ENCODE results near the gene ST8SIA6. TPM values are rescaled to one million over a fixed set of nuclear protein-coding genes. Genes with fewer than 3 reads are reported as not detected.
"Not testable (repeated sequence)": the region's sequence is repeated elsewhere in the genome, so short reads cannot be mapped to it uniquely, and the experiment has no call there.

The ST8SIA6 gene
- total RNA-seq, 1 donor from 2014 or later: 12.5 TPM

DNA sequence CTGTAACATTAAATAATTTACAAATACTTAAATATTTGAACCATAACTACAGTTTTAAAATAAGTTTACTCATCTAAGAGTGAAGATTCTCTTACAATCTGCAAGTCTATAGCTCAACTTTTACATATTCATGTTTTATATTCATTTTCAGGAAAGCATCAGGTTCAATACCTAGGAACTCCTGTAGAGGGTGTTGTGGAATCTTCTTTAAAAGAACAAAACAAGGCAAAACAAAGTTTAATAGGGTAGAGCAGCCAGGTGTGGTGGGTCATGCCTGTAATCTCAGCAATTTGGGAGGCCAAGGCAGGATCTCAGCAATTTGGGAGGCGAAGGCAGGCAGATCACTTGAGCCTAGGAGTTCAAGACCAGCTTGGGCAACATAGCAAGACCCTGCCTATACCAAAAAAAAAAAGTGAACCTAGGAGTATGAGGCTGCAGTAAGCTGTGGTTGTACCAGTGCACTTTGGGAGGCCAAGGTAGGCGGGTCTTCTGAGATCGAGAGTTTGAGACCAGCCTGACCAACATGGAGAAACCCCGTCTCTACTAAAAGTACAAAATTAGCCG is 45.1 kb downstream of the ST8SIA6 start:
- Histone ChIP-seq H3K36me3 (no peaks in the 10 kb centered on the region), H3K27me3 (ENCODE audit: low read depth) (no peaks in the 10 kb centered on the region), H3K9me3 (no peaks in the 10 kb centered on the region), H3K4me3 (no peak overlapping the region), H3K4me1 (no peaks in the 10 kb centered on the region), H3K27ac (no peak overlapping the region)
- intact Hi-C loops (cut with DNase I): no loop called here
- no peak for ATAC-seq
- no peak for DNase-seq
- TF ChIP-seq, protein P1, sequence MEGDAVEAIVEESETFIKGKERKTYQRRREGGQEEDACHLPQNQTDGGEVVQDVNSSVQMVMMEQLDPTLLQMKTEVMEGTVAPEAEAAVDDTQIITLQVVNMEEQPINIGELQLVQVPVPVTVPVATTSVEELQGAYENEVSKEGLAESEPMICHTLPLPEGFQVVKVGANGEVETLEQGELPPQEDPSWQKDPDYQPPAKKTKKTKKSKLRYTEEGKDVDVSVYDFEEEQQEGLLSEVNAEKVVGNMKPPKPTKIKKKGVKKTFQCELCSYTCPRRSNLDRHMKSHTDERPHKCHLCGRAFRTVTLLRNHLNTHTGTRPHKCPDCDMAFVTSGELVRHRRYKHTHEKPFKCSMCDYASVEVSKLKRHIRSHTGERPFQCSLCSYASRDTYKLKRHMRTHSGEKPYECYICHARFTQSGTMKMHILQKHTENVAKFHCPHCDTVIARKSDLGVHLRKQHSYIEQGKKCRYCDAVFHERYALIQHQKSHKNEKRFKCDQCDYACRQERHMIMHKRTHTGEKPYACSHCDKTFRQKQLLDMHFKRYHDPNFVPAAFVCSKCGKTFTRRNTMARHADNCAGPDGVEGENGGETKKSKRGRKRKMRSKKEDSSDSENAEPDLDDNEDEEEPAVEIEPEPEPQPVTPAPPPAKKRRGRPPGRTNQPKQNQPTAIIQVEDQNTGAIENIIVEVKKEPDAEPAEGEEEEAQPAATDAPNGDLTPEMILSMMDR (IDR thresholded peaks at IDR 0.05): peak; percentile 46

DNA sequence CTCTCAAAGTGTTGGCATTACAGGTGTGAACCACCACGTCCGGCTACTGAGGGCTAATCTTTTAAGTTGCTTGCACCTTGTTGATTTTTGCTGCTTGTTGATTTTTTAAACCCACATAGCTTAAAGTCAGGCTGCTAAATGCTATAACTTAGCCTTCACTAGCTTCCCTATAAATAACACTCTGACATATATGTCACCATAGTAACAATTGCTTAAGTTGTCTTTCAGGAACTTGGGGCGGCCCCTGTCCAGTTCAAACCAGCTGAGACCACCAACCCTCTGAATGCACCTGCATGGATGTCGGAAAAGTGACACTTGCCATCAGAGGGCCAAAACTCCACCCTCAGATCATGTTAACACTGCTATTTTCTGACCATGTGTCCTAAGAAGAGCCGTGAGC is 47.3 kb downstream of the ST8SIA6 start:
- DNase-seq (no peak), ATAC-seq (peak in 1 of 2 donors; percentile 11)
- H3K4me1 ChIP-seq: no peaks in the 10 kb centered on the region
- no peaks in the 10 kb centered on the region for H3K27me3 ChIP-seq (ENCODE audit: low read depth)
- TF ChIP-seq, protein P1 (IDR thresholded peaks at IDR 0.05): no peak
- H3K27ac ChIP-seq: no peak overlapping the region
- H3K9me3 ChIP-seq: no peaks in the 10 kb centered on the region
- no peaks in the 10 kb centered on the region for H3K36me3 ChIP-seq
- intact Hi-C loops (cut with DNase I): no loop called here
- H3K4me3 ChIP-seq: no peak overlapping the region

DNA sequence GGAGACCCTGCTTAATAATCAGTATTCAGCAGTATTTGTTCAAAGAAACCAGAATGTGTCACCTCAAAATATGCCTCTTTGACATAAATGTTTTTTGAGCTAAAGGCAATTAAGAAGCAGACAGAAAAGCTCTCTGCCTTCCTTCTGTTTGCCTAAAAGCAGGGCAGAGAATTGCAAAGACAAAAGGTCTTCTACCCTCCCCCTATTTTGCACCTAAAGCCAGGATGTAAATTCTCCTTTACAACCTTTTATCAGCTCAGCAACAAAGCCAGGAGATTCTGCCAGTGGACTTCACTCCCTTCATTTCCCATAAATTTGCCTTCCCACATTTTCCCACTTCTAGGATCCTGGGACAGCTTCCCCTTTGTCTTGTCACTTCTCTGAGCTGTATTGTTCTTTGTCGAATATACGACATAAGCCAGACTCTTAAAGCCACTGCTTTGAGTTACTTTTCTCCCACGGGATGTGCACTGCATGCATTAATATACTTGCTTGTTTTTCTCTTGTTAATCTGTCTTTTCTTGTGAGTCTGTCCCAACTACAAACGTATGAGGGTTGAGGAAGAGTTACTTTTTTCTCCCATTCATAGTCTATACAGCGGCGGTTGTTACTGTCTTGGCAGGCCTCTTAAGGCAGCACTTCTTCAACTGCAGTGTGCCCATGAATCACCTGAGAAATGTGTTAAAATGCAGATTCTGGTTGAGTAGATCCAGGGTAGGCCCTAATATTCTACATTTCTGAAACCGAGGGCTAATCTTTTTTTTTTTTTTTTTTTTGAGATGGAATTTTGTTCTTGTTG is 48.2 kb downstream of the ST8SIA6 start:
- Histone ChIP-seq H3K36me3 (no peaks in the 10 kb centered on the region), H3K27me3 (ENCODE audit: low read depth) (no peaks in the 10 kb centered on the region), H3K9me3 (no peaks in the 10 kb centered on the region), H3K4me1 (no peaks in the 10 kb centered on the region), H3K4me3 (no peak overlapping the region), H3K27ac (no peak overlapping the region)
- DNase-seq: no peak
- no peak for ATAC-seq
- TF ChIP-seq, protein P1 (IDR thresholded peaks at IDR 0.05): no peak
- intact Hi-C loops (cut with DNase I): no loop called here

GRCh38 chr10:17403161-17403560 is 51.2 kb downstream of the ST8SIA6 start:
- H3K36me3 ChIP-seq: no peaks in the 10 kb centered on the region
- no peaks in the 10 kb centered on the region for H3K4me1 ChIP-seq
- intact Hi-C loops (cut with DNase I): no loop called here
- ATAC-seq (no peak), DNase-seq (no peak)
- no peak overlapping the region for H3K27ac ChIP-seq
- no peaks in the 10 kb centered on the region for H3K9me3 ChIP-seq
- H3K27me3 ChIP-seq (ENCODE audit: low read depth): no peaks in the 10 kb centered on the region
- TF ChIP-seq, protein P1 (IDR thresholded peaks at IDR 0.05): no peak
- H3K4me3 ChIP-seq: no peak overlapping the region

DNA sequence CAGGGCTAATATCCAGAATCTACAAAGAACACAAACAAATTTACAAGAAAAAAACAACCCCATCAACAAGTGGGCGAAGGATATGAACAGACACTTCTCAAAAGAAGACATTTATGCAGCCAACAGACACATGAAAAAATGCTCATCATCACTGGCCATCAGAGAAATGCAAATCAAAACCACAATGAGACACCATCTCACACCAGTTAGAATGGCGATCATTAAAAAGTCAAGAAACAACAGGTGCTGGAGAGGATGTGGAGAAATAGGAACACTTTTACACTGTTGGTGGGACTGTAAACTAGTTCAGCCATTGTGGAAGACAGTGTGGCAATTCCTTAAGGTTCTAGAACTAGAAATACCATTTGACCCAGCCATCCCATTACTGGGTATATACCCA is 52.4 kb downstream of the ST8SIA6 start:
- H3K36me3 ChIP-seq; H3K4me3 ChIP-seq; H3K9me3 ChIP-seq; ATAC-seq; intact Hi-C loops (cut with DNase I); DNase-seq; H3K27ac ChIP-seq; H3K4me1 ChIP-seq; H3K27me3 ChIP-seq (ENCODE audit: low read depth): not testable (repeated sequence)

GRCh38 chr10:17396004-17396403 is 58.4 kb downstream of the ST8SIA6 start:
- H3K27ac ChIP-seq: no peak overlapping the region
- TF ChIP-seq, protein P1 (IDR thresholded peaks at IDR 0.05): no peak
- intact Hi-C loops (cut with DNase I): no loop called here

More at GRCh38 chr10:17396004-17396403, 58.4 kb downstream of the ST8SIA6 start:
- H3K9me3 ChIP-seq: no peaks in the 10 kb centered on the region
- H3K36me3 ChIP-seq: no peaks in the 10 kb centered on the region
- no peak for DNase-seq
- H3K4me1 ChIP-seq: no peaks in the 10 kb centered on the region
- no peaks in the 10 kb centered on the region for H3K27me3 ChIP-seq (ENCODE audit: low read depth)
- ATAC-seq: no peak
- no peak overlapping the region for H3K4me3 ChIP-seq

All from lower lobe of right lung (tissue), 2 donors.